ENCODE measurements around the gene ZNF564. TPM values are rescaled to one million over a fixed set of nuclear protein-coding genes. Genes with fewer than 3 reads are reported as not detected.
A peak's percentile ranks its signal among the peaks of the same experiment; 100 is the strongest.

The ZNF564 gene
- total and polyA plus RNA-seq, 2 of the 13 experiments (the other 11 are each of a cell fraction or from before 2014, with no cell fraction given): 2.3 to 11.1 TPM

- no peak overlapping the region for H3K4me3 ChIP-seq (replicated peaks in 1 of 3; ENCODE audit: insufficient read depth in 1 of 3, low read depth in 2 of 3, low read length in 3 of 3)
- peaks cover 23% of the 10 kb centered on the region for H4K20me1 ChIP-seq (ENCODE audit: insufficient read depth, low read length)
- DNase-seq (ENCODE audit: low spot score): no peak
- BruUV-seq (replicated peaks): no TSS peak
- peaks cover 49% of the 10 kb centered on the region for H3K4me1 ChIP-seq (ENCODE audit: insufficient read depth, low read length)
- no peak overlapping the region for H2AFZ ChIP-seq (ENCODE audit: low read length)
- no peak overlapping the region for H3K27ac ChIP-seq (ENCODE audit: extremely low read length, insufficient read depth, low read length)
- peaks cover 63% of the 10 kb centered on the region for H3K79me2 ChIP-seq (ENCODE audit: insufficient read depth, low read length)
- peaks cover 2 to 3% of the 10 kb centered on the region in 2 experiments; a peak in 2 of 5 replicates for H3K36me3 ChIP-seq (replicated peaks in 1 of 2; ENCODE audit: control insufficient read depth in 1 of 2, insufficient read depth in 2 of 2, low read length in 2 of 2)
- CTCF ChIA-PET (ENCODE audit: low intra/inter-chr PET ratio, low total read pairs): no interaction called here
- WGBS (ENCODE audit: low lambda C conversion rate): 96% methylated on average over 5 of the region's 5 CpGs
- no peak overlapping the region; the same call in 1 of the 2 replicates for H3K9ac ChIP-seq (ENCODE audit: insufficient read depth, low read depth, low read length)
- H3K9me3 ChIP-seq (ENCODE audit: low read length): no peaks in the 10 kb centered on the region
- ATAC-seq: no peak
- in situ Hi-C loops (cut with HindIII; ENCODE audit: extremely low pct_ligation_motif_present, low pct_unique_long_range_greater_than_20kb) (no loop called here), intact Hi-C loops (cut with micrococcal nuclease; ENCODE audit: unreplicated experiment) (no loop called here)
- no peak for FAIRE-seq
- H3K4me2 ChIP-seq (ENCODE audit: low read depth, low read length): no peak overlapping the region
- TF ChIP-seq ZNF569 (CRISPR knock-in tag; IDR thresholded peaks at IDR 0.05; ENCODE audit: borderline replicate concordance) (no peak), MAFK (conservative IDR thresholded peaks at IDR 0.05 in 1 of 2, IDR thresholded peaks at IDR 0.05 in 1 of 2; ENCODE audit: low read length in 2 of 2) (peak; percentile 70 to 85), MAFF (IDR thresholded peaks at IDR 0.05; ENCODE audit: low read depth, low read length) (peak; percentile 74)
- no peaks in the 10 kb centered on the region; a peak in 1 of 5 replicates for H3K27me3 ChIP-seq (ENCODE audit: control insufficient read depth in 1 of 2, insufficient read depth in 2 of 2, low read length in 2 of 2)
- POLR2A ChIA-PET: no interaction called here
Observed at GRCh38 chr19:12546068-12546467, 5.2 kb downstream of the ZNF564 start.

- Histone ChIP-seq H3K4me2 (ENCODE audit: low read depth, low read length) (peak overlapping the region; percentile 2; the same call in 1 of the 2 replicates), H3K27ac (ENCODE audit: extremely low read length, insufficient read depth, low read length) (no peak overlapping the region), H3K4me1 (ENCODE audit: insufficient read depth, low read length) (peaks cover 49% of the 10 kb centered on the region), H3K9ac (ENCODE audit: insufficient read depth, low read depth, low read length) (no peak overlapping the region), H2AFZ (ENCODE audit: low read length) (no peak overlapping the region), H3K9me3 (ENCODE audit: low read length) (no peaks in the 10 kb centered on the region), H3K36me3 (replicated peaks in 1 of 2; ENCODE audit: control insufficient read depth in 1 of 2, insufficient read depth in 2 of 2, low read length in 2 of 2) (peaks cover 2 to 4% of the 10 kb centered on the region in 2 experiments; a peak in 2 of 5 replicates), H3K4me3 (replicated peaks in 1 of 3; ENCODE audit: insufficient read depth in 1 of 3, low read depth in 2 of 3, low read length in 3 of 3) (no peak overlapping the region), H3K79me2 (ENCODE audit: insufficient read depth, low read length) (peaks cover 57% of the 10 kb centered on the region), H4K20me1 (ENCODE audit: insufficient read depth, low read length) (peaks cover 23% of the 10 kb centered on the region), H3K27me3 (ENCODE audit: control insufficient read depth in 1 of 2, insufficient read depth in 2 of 2, low read length in 2 of 2) (no peaks in the 10 kb centered on the region)
- BruUV-seq (replicated peaks): no TSS peak
- FAIRE-seq: no peak
- ATAC-seq: peak; percentile 69
- 52% methylated on average over 8 of the region's 8 CpGs for WGBS (ENCODE audit: low lambda C conversion rate)
- in situ Hi-C loops (cut with HindIII; ENCODE audit: extremely low pct_ligation_motif_present, low pct_unique_long_range_greater_than_20kb) (no loop called here), intact Hi-C loops (cut with micrococcal nuclease; ENCODE audit: unreplicated experiment) (no loop called here)
- CTCF ChIA-PET (ENCODE audit: low intra/inter-chr PET ratio, low total read pairs): no interaction called here
- peak; percentile 24 for DNase-seq (ENCODE audit: low spot score)
- POLR2A ChIA-PET: no interaction called here
- no peak for TF ChIP-seq ZNF264 (CRISPR knock-in tag; IDR thresholded peaks at IDR 0.05)
- TF ChIP-seq ZNF292 (CRISPR knock-in tag; IDR thresholded peaks at IDR 0.05; ENCODE audit: borderline replicate concordance, low read depth): no peak
- TF ChIP-seq GATAD2A (CRISPR knock-in tag; IDR thresholded peaks at IDR 0.05): 0 out of 2 replicates have a peak, but pooled peaks have one; percentile 16
- peak; percentile 71; the same call in 1 of the 2 replicates for TF ChIP-seq RXRA (CRISPR knock-in tag; IDR thresholded peaks at IDR 0.05)
- no peak for TF ChIP-seq FOXP1 (IDR thresholded peaks at IDR 0.05)
- 0 out of 2 replicates have a peak, but pooled peaks have one; percentile 47 for TF ChIP-seq FOXP1 (CRISPR knock-in tag; IDR thresholded peaks at IDR 0.05)
- peak; percentile 98 for TF ChIP-seq RARA (CRISPR knock-in tag; IDR thresholded peaks at IDR 0.05)
- TF ChIP-seq HOMEZ (CRISPR knock-in tag; IDR thresholded peaks at IDR 0.05; ENCODE audit: low read depth): peak; percentile 64; the same call in 1 of the 2 replicates
- peak; percentile 66; the same call in 1 of the 2 replicates for TF ChIP-seq RXRB (CRISPR knock-in tag; IDR thresholded peaks at IDR 0.05; ENCODE audit: borderline replicate concordance)
- no peak for TF ChIP-seq SRSF9 (IDR thresholded peaks at IDR 0.05; ENCODE audit: borderline replicate concordance, insufficient read depth, low read depth, low read length, poor library complexity, severe bottlenecking)
- peak; percentile 44; the same call in 1 of the 2 replicates for TF ChIP-seq FOXK2 (IDR thresholded peaks at IDR 0.05)
- TF ChIP-seq ZNF629 (CRISPR knock-in tag; conservative IDR thresholded peaks at IDR 0.05): no peak
- TF ChIP-seq ZNF138 (CRISPR knock-in tag; IDR thresholded peaks at IDR 0.05; ENCODE audit: low read depth): no peak
- TF ChIP-seq BCL6 (CRISPR knock-in tag; IDR thresholded peaks at IDR 0.05): 0 out of 2 replicates have a peak, but pooled peaks have one; percentile 27
- TF ChIP-seq SAP130 (CRISPR knock-in tag; IDR thresholded peaks at IDR 0.05; ENCODE audit: low read depth): 0 out of 2 replicates have a peak, but pooled peaks have one; percentile 22
- TF ChIP-seq ZBTB44 (CRISPR knock-in tag; IDR thresholded peaks at IDR 0.05): no peak
Observed at GRCh38 chr19:12545267-12545666, 6.0 kb downstream of the ZNF564 start.
